T-cell (primary cell): ENCODE measurements around the gene PNPLA7. TPM values are rescaled to one million over a fixed set of nuclear protein-coding genes. Genes with fewer than 3 reads are reported as not detected.
"Not testable (repeated sequence)": the region's sequence is repeated elsewhere in the genome, so short reads cannot be mapped to it uniquely, and the experiment has no call there.

Source experiments
- ATAC-seq, 4 experiments: fragments of 200-7000 bp in 3 of 4; fragments of 150-1000 bp in 1 of 4; cut with Tn5 transposase; replicated peaks in 1 of 4; 1 replicate in 3 of 4; 2 replicates in 1 of 4; pipeline ENCODE4 v1.10.0; 2021; ENCODE audit warnings: moderate library complexity in 3 of 4, mild to moderate bottlenecking in 2 of 4, moderate number of reproducible peaks in 1 of 4
- CTCF ChIA-PET, 2 donors: fragments of 300-600 bp; sonication (Branson Sonifier 250); formaldehyde crosslinking; loops; one replicate each; lab custom pipeline; 2022; ENCODE audit warnings: antibody characterized with exemption in 2 of 2; lab: Charles Lee
- POLR2A ChIA-PET, 2 donors: fragments of 300-600 bp; sonication (Branson Sonifier 250); formaldehyde crosslinking; loops; one replicate each; lab custom pipeline; 2022; ENCODE audit warnings: antibody characterized with exemption in 2 of 2; lab: Charles Lee
- DNase-seq, 35 experiments: peaks; one replicate each; pipeline versions ENCODE4 v3.0.0 to v3.0.0-alpha.2; 2013 to 2023
- H3K27ac ChIP-seq: one replicate; pipeline ENCODE4 v1.5.1; 2013; ENCODE audit warnings: low read length
- H3K27me3 ChIP-seq, 2 experiments: replicated peaks in 1 of 2; 1 replicate in 1 of 2; 2 replicates in 1 of 2; pipeline versions ENCODE4 v1.6.1 to v1.7.0; 2013; ENCODE audit warnings: low read length in 1 of 2, mixed read lengths in 1 of 2; ENCODE audit not compliant: control insufficient read depth in 2 of 2, insufficient read depth in 2 of 2; ENCODE audit errors: extremely low read depth in 1 of 2
- H3K36me3 ChIP-seq, 2 donors: 1 replicate in 1 of 2; 2 replicates in 1 of 2; pipeline versions ENCODE4 v1.6.1 to v1.7.0; 2013; ENCODE audit warnings: low read length in 1 of 2; ENCODE audit not compliant: control insufficient read depth in 2 of 2, insufficient read depth in 1 of 2; ENCODE audit errors: extremely low read depth in 1 of 2
- H3K4me1 ChIP-seq, 2 experiments: 1 replicate in 1 of 2; 2 replicates in 1 of 2; pipeline versions ENCODE4 v1.6.1 to v1.7.0; 2013; ENCODE audit warnings: low read length in 2 of 2, mixed read lengths in 1 of 2; ENCODE audit not compliant: insufficient read depth in 2 of 2, control insufficient read depth in 1 of 2; ENCODE audit errors: extremely low read depth in 1 of 2
- H3K4me3 ChIP-seq, 2 donors: 1 replicate in 1 of 2; 2 replicates in 1 of 2; pipeline versions ENCODE4 v1.5.1 to v1.7.0; 2013; ENCODE audit warnings: mild to moderate bottlenecking in 2 of 2, low read length in 1 of 2, moderate library complexity in 1 of 2; ENCODE audit not compliant: control insufficient read depth in 1 of 2; ENCODE audit errors: extremely low read depth in 1 of 2
- H3K9me3 ChIP-seq: 2 replicates; pipeline ENCODE4 v1.7.0; 2013
- H3K27ac Mint-ChIP-seq, 2 donors: one replicate each; pipeline ENCODE4 v1.8.0; 2020 to 2021; ENCODE audit warnings: mild to moderate bottlenecking in 2 of 2, mixed read lengths in 2 of 2
- H3K27me3 Mint-ChIP-seq, 2 donors: one replicate each; pipeline ENCODE4 v1.8.0; 2021 to 2022; ENCODE audit warnings: mixed read lengths in 2 of 2
- H3K36me3 Mint-ChIP-seq: one replicate; pipeline ENCODE4 v1.8.0; 2021; ENCODE audit warnings: mixed read lengths
- H3K4me1 Mint-ChIP-seq, 3 donors: one replicate each; pipeline ENCODE4 v1.8.0; 2020 to 2022; ENCODE audit warnings: mixed read lengths in 3 of 3, mild to moderate bottlenecking in 1 of 3
- H3K4me3 Mint-ChIP-seq, 3 donors: one replicate each; pipeline ENCODE4 v1.8.0; 2020 to 2022; ENCODE audit warnings: mild to moderate bottlenecking in 3 of 3, mixed read lengths in 3 of 3, moderate library complexity in 3 of 3
- H3K9me3 Mint-ChIP-seq, 3 donors: one replicate each; pipeline ENCODE4 v1.8.0; 2020 to 2022; ENCODE audit warnings: mixed read lengths in 3 of 3
- WGBS: methylation state at CpG from one replicate; pipeline ENCODE4 v1.1.5; 2013; ENCODE audit warnings: missing lambda C conversion rate; ENCODE audit not compliant: insufficient coverage; 5-methylcytosine and 5-hydroxymethylcytosine counted together
- total RNA-seq, 35 experiments: library from RNA in 6 of 35; stranded (reverse) in 6 of 35; fragments of 120-200 nt in 1 of 35; gene quantifications; one replicate each; pipeline versions ENCODE4 v1.2.1 to v1.2.4 and lab custom pipeline; 2013 to 2026

Gene PNPLA7
- total RNA-seq, 5 donors from 2014 or later (not counting 1 experiment from before 2014, with no cell fraction given), result 11.7 to 20.0 (median 15.6) TPM

DNA sequence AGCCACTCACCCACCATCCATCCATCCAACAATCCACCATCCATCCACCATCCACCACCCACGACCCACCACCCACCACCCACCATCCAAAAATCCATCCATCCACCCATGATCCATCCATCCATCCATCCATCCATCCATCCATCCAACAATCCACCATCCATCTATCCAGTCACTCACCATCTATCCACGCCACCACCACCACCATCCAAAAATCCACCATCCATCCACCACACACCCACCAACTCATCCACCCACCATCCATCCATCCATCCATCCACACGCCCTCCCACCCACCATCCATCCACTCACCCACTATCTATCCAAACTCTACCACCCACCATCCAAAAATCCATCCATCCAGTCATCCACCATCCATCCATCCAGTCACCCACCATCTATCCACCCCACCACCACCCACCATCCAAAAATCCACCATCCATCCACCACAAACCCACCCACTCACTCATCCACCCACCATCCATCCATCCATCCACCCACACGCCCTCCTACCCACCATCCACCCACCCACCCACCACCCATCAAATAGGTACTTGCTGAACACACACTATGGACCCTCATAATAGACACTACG is 19.5 kb upstream of the PNPLA7 start:
- DNase-seq (no peak), ATAC-seq (no peak)
- 95% methylated on average over 4 of the region's 5 CpGs for WGBS
- Mint-ChIP-seq H3K27ac (no peak overlapping the region), H3K27me3 (no peaks in the 10 kb centered on the region), H3K4me1 (peaks cover 7 to 15% (median 7%) of the 10 kb centered on the region in 3 donors), H3K4me3 (no peak overlapping the region), H3K9me3 (no peaks in the 10 kb centered on the region), H3K36me3 (peaks cover 17% of the 10 kb centered on the region)
- ChIA-PET POLR2A (no interaction called here), CTCF (no interaction called here)
- Histone ChIP-seq H3K27me3 (no peaks in the 10 kb centered on the region), H3K27ac (no peak overlapping the region), H3K36me3 (peaks cover 10 to 35% of the 10 kb centered on the region in 2 donors), H3K4me3 (no peak overlapping the region), H3K9me3 (no peaks in the 10 kb centered on the region), H3K4me1 (no peaks in the 10 kb centered on the region)

DNA sequence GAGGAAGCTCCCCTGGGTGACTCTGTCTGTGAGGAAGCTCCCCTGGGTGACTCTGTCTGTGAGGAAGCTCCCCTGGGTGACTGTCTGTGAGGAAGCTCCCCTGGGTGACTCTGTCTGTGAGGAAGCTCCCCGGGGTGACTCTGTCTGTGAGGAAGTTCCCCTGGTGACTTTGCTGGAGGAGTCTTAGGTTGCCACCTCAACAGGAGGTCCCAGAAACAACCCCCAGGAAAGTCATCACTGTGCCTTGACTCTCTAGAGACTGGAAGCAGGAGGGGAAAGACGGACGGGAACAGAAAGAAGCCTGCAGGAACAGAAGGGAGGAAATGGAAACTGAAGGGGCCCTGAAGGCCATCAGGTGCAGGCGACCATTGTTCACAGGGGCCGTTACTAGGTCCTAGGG is 18.2 kb upstream of the PNPLA7 start:
- H3K4me1 ChIP-seq, H3K4me3 Mint-ChIP-seq, H3K9me3 ChIP-seq, H3K9me3 Mint-ChIP-seq, DNase-seq, H3K27ac Mint-ChIP-seq, H3K27me3 ChIP-seq, CTCF ChIA-PET, H3K27ac ChIP-seq, H3K27me3 Mint-ChIP-seq, ATAC-seq, H3K4me3 ChIP-seq, POLR2A ChIA-PET: not testable (repeated sequence)
- Mint-ChIP-seq H3K4me1 (peaks cover 8 to 14% (median 9%) of the 10 kb centered on the region in 3 donors), H3K36me3 (peaks cover 28% of the 10 kb centered on the region)
- peaks cover 9 to 35% of the 10 kb centered on the region in 2 donors for H3K36me3 ChIP-seq
- 94% methylated on average over 4 of the region's 5 CpGs for WGBS

DNA sequence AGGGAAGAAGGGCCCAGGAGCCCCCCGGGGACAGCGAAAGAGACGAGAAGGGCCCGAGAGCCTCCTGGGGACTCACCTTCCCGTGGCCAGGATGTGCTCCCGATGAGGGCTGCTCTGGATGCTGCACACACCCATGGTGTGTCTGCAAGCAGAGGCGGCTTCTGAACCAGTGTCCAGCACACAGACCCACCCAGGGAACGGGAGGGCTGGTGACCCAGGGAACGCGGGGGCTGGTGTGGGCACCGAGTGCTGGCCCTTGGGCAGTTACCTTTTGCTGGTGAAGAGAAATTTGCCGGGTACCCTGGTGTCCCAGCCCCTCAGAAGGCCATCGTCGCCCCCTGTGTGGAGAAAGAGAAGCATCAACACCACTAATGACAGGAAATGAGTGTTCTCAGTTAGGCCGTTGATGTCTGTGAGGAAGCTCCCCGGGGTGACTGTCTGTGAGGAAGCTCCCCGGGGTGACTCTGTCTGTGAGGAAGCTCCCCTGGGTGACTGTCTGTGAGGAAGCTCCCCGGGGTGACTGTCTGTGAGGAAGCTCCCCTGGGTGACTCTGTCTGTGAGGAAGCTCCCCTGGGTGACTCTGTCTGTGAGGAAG is 14.7 kb upstream of the PNPLA7 start:
- Mint-ChIP-seq H3K27ac (peak overlapping the region in 1 of 2 donors; percentile 39), H3K4me3 (no peak overlapping the region), H3K9me3 (no peaks in the 10 kb centered on the region), H3K4me1 (peaks cover 2 to 5% (median 2%) of the 10 kb centered on the region in 3 donors), H3K27me3 (no peaks in the 10 kb centered on the region), H3K36me3 (peaks cover 25% of the 10 kb centered on the region)
- Histone ChIP-seq H3K27me3 (no peaks in the 10 kb centered on the region), H3K9me3 (no peaks in the 10 kb centered on the region), H3K4me1 (no peaks in the 10 kb centered on the region), H3K27ac (no peak overlapping the region), H3K4me3 (no peak overlapping the region), H3K36me3 (peaks cover 5 to 21% of the 10 kb centered on the region in 2 donors)
- 95% methylated on average over 10 of the region's 18 CpGs for WGBS
- DNase-seq, result no peak
- no peak for ATAC-seq
- POLR2A ChIA-PET, result no interaction called here
- CTCF ChIA-PET, result no interaction called here

DNA sequence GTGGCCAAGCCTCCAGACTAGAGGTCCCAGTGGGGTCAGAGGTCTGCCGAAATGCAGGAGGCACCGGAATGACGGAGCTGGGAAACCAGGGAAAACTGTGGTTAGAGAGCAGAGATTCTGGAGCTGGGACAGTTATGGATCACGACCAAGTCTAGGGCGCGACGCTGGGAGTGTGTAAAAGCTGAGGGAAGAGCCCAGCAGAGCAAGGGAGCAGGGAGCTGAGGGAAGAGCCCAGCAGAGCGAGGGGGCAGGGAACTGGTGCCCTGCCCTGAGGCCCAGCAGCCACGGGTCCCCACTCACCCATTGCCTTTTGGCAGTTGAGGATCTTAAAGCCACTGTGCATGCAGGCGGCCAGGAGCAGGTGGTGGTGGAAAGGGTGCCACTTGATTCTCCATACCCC is 13.9 kb upstream of the PNPLA7 start:
- no peaks in the 10 kb centered on the region for H3K9me3 ChIP-seq
- 96% methylated on average over 9 of the region's 10 CpGs for WGBS
- H3K36me3 Mint-ChIP-seq, result peaks cover 31% of the 10 kb centered on the region
- no peak for ATAC-seq
- peaks cover 5 to 21% of the 10 kb centered on the region in 2 donors for H3K36me3 ChIP-seq
- no peak overlapping the region for H3K4me3 Mint-ChIP-seq
- H3K4me3 ChIP-seq, result no peak overlapping the region
- POLR2A ChIA-PET, result no interaction called here
- DNase-seq, result no peak
- no peaks in the 10 kb centered on the region for H3K27me3 Mint-ChIP-seq
- CTCF ChIA-PET, result no interaction called here
- H3K9me3 Mint-ChIP-seq, result no peaks in the 10 kb centered on the region
- no peak overlapping the region for H3K27ac ChIP-seq
- peaks cover 2 to 5% (median 2%) of the 10 kb centered on the region in 3 donors for H3K4me1 Mint-ChIP-seq
- H3K27me3 ChIP-seq, result no peaks in the 10 kb centered on the region
- no peak overlapping the region for H3K27ac Mint-ChIP-seq
- no peaks in the 10 kb centered on the region for H3K4me1 ChIP-seq

DNA sequence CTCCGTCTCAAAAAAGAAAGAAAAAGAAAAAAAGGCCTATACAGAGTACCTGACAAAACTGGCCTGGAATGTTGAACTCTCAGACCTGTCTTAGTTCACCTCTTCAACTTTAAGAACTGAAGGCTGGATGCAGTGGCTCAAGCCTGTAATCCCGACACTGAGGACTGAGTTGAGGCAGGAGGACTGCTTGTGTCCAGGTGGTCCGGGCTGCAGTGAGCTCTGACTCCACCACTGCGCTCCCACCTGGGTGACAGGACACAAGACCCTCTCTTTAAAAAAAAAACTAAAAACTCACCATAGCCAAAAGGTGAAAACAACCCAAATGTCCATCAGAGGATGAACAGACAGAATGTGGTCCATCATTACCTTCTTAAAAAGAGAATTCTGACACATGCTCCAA is 7.9 kb upstream of the PNPLA7 start:
- Histone ChIP-seq H3K27ac (no peak overlapping the region), H3K36me3 (peaks cover 12 to 32% of the 10 kb centered on the region in 2 donors), H3K4me3 (no peak overlapping the region), H3K4me1 (no peaks in the 10 kb centered on the region), H3K9me3 (no peaks in the 10 kb centered on the region), H3K27me3 (no peaks in the 10 kb centered on the region)
- H3K27me3 Mint-ChIP-seq, result no peaks in the 10 kb centered on the region
- ChIA-PET POLR2A (no interaction called here), CTCF (no interaction called here)
- H3K27ac Mint-ChIP-seq, result no peak overlapping the region
- H3K4me1 Mint-ChIP-seq, result peaks cover 2 to 8% (median 3%) of the 10 kb centered on the region in 3 donors
- DNase-seq (no peak), ATAC-seq (no peak)
- 100% methylated on average over 2 of the region's 4 CpGs for WGBS
- H3K9me3 Mint-ChIP-seq, result no peaks in the 10 kb centered on the region
- H3K4me3 Mint-ChIP-seq, result no peak overlapping the region
- peaks cover 35% of the 10 kb centered on the region for H3K36me3 Mint-ChIP-seq

DNA sequence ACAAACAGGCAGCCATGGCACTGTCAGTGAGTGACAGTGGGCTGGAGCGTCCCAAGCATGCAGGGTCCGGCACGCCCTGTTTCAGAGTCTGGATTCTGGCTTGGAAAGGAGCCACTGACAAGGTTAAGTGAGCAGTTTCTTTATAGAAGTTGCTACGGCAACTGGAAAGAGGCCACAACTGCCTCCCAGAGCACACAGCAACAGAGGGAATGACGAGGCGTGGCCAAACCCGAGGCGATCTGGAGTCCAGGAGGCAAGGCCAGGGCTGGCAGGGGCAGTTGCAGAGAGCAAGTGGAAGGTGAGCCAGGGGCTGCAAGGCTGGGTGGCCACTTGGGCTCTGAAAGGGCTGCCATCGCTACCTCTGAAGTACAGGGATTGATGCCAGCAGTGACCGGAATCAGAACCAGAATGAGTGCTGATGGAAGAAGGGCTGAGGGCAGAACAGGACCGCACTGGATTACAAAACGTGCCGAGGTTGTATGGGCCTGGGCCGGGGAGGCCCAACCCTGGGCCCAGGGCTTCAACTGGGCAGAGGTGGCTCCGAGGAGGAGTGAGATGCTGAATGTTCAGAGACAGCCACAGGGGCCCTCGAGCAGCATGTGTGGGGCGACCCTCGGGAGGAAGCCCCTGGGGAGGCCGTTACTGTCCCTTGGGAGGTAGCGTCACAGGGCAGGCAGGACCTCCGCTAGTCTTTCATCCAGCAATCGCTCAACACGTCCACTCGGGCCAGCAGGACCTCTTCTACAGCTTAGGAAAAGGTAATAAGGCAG is 6.1 kb upstream of the PNPLA7 start:
- H3K27ac Mint-ChIP-seq, result no peak overlapping the region
- no peaks in the 10 kb centered on the region for H3K9me3 Mint-ChIP-seq
- Histone ChIP-seq H3K27me3 (no peaks in the 10 kb centered on the region), H3K36me3 (peaks cover 12 to 26% of the 10 kb centered on the region in 2 donors), H3K4me1 (peaks cover 5 to 8% of the 10 kb centered on the region in 2 experiments), H3K27ac (no peak overlapping the region), H3K4me3 (no peak overlapping the region), H3K9me3 (no peaks in the 10 kb centered on the region)
- peaks cover 7 to 12% (median 9%) of the 10 kb centered on the region in 3 donors for H3K4me1 Mint-ChIP-seq
- no peaks in the 10 kb centered on the region for H3K27me3 Mint-ChIP-seq
- peaks cover 26% of the 10 kb centered on the region for H3K36me3 Mint-ChIP-seq
- ChIA-PET CTCF (no interaction called here), POLR2A (no interaction called here)
- H3K4me3 Mint-ChIP-seq, result no peak overlapping the region
- ATAC-seq, result no peak
- 95% methylated on average over 24 of the region's 24 CpGs for WGBS
- DNase-seq, result no peak
